HepG2 (cell line): ENCODE results near the gene MAML1. TPM values are rescaled to one million over a fixed set of nuclear protein-coding genes. Genes with fewer than 3 reads are reported as not detected.
A peak's percentile ranks its signal among the peaks of the same experiment; 100 is the strongest.

ENCODE experiments used
- AGO2 ChIP-seq: fragments of 200-400 bp; formaldehyde crosslinking; optimal IDR thresholded peaks from 2 replicates; pipeline ENCODE3; 2017; ENCODE audit warnings: mild to moderate bottlenecking, low read depth, low read length, moderate library complexity
- EEA1 ChIP-seq: sonication (generic); formaldehyde crosslinking; IDR thresholded peaks from 2 replicates; pipeline ENCODE4 v1.5.1; 2020; ENCODE audit warnings: mild to moderate bottlenecking, missing genetic modification reagents, borderline replicate concordance
- FOXK1 ChIP-seq: sonication (generic); formaldehyde crosslinking; IDR thresholded peaks from 2 replicates; pipeline ENCODE4 v1.4.0; 2020; ENCODE audit warnings: low read depth, missing genetic modification reagents, borderline replicate concordance
- GABPA ChIP-seq, 2 experiments: IDR thresholded peaks; 2 replicates each; pipeline ENCODE4 v1.6.1; 2011 to 2016; ENCODE audit warnings: low read depth in 2 of 2, low read length in 1 of 2, missing biosample characterization in 1 of 2, missing genetic modification characterization in 1 of 2
- HDAC2 ChIP-seq: sonication (generic); formaldehyde crosslinking; IDR thresholded peaks from 2 replicates; pipeline ENCODE4 v1.4.0; 2020; ENCODE audit warnings: missing genetic modification reagents
- HNRNPL ChIP-seq: fragments of 200-400 bp; formaldehyde crosslinking; IDR thresholded peaks from 2 replicates; pipeline ENCODE4 v1.6.1; 2017; ENCODE audit warnings: mild to moderate bottlenecking, low read depth, low read length
- HOXA3 ChIP-seq: sonication (generic); formaldehyde crosslinking; IDR thresholded peaks from 2 replicates; pipeline ENCODE4 v1.5.0; 2020; ENCODE audit warnings: missing genetic modification reagents
- MEIS1 ChIP-seq: sonication (generic); formaldehyde crosslinking; IDR thresholded peaks from 2 replicates; pipeline ENCODE4 v1.9.0; 2021; ENCODE audit warnings: mild to moderate bottlenecking, missing genetic modification reagents, moderate library complexity, borderline replicate concordance
- NAIF1 ChIP-seq: sonication (generic); formaldehyde crosslinking; IDR thresholded peaks from 2 replicates; pipeline ENCODE4 v1.5.0; 2020; ENCODE audit warnings: mild to moderate bottlenecking, missing genetic modification reagents, borderline replicate concordance
- NPAS2 ChIP-seq: sonication (generic); formaldehyde crosslinking; IDR thresholded peaks from 2 replicates; pipeline ENCODE4 v1.8.0; 2022; ENCODE audit warnings: mild to moderate bottlenecking, missing genetic modification reagents, borderline replicate concordance
- NR2C2 ChIP-seq: sonication (generic); formaldehyde crosslinking; IDR thresholded peaks from 2 replicates; pipeline ENCODE4 v1.4.0; 2020; ENCODE audit warnings: missing genetic modification reagents, mild to moderate bottlenecking, moderate library complexity, borderline replicate concordance
- PRPF4 ChIP-seq: fragments of 200-400 bp; formaldehyde crosslinking; IDR thresholded peaks from 2 replicates; pipeline ENCODE4 v1.6.1; 2016; ENCODE audit warnings: low read length, low read depth; ENCODE audit not compliant: poor library complexity, severe bottlenecking
- RAD51 ChIP-seq: fragments of 450-650 bp; IDR thresholded peaks from 2 replicates; pipeline ENCODE4 v1.6.1; 2016; ENCODE audit warnings: borderline replicate concordance
- RBM39 ChIP-seq: fragments of 200-400 bp; formaldehyde crosslinking; IDR thresholded peaks from one replicate; pipeline ENCODE4 v1.6.1; 2018; ENCODE audit warnings: antibody characterized with exemption, mild to moderate bottlenecking, low read depth, low read length; ENCODE audit not compliant: poor library complexity, severe bottlenecking
- RELA ChIP-seq: sonication (generic); formaldehyde crosslinking; IDR thresholded peaks from 2 replicates; pipeline ENCODE4 v1.4.0; 2020; ENCODE audit warnings: missing genetic modification reagents
- SP140L ChIP-seq: sonication (generic); formaldehyde crosslinking; IDR thresholded peaks from 2 replicates; pipeline ENCODE4 v1.4.0; 2020; ENCODE audit warnings: missing genetic modification reagents, borderline replicate concordance
- TCF7 ChIP-seq: sonication (generic); IDR thresholded peaks from 2 replicates; pipeline ENCODE4 v1.6.1; 2016; ENCODE audit warnings: antibody characterized with exemption, low read depth
- THAP7 ChIP-seq: sonication (generic); formaldehyde crosslinking; IDR thresholded peaks from 2 replicates; pipeline ENCODE4 v1.8.1; 2023; ENCODE audit warnings: mild to moderate bottlenecking, missing genetic modification reagents
- XBP1 ChIP-seq: sonication (generic); formaldehyde crosslinking; IDR thresholded peaks from 2 replicates; pipeline ENCODE4 v1.5.0; 2020; ENCODE audit warnings: missing genetic modification reagents
- ZBTB20 ChIP-seq: sonication (generic); formaldehyde crosslinking; IDR thresholded peaks from 2 replicates; pipeline ENCODE4 v1.8.1; 2023; ENCODE audit warnings: missing genetic modification reagents, low read depth, mild to moderate bottlenecking, borderline replicate concordance
- ZBTB46 ChIP-seq: sonication (generic); formaldehyde crosslinking; IDR thresholded peaks from 2 replicates; pipeline ENCODE4 v1.4.0; 2020; ENCODE audit warnings: mild to moderate bottlenecking, missing genetic modification reagents, borderline replicate concordance
- ZFP36L2 ChIP-seq: sonication (generic); formaldehyde crosslinking; IDR thresholded peaks from 2 replicates; pipeline ENCODE4 v1.4.0; 2020; ENCODE audit warnings: missing genetic modification reagents
- ZNF256 ChIP-seq: sonication (generic); formaldehyde crosslinking; conservative IDR thresholded peaks from 2 replicates; pipeline ENCODE4 v1.4.0; 2020; ENCODE audit warnings: missing genetic modification reagents
- ZNF792 ChIP-seq: IDR thresholded peaks from 2 replicates; pipeline ENCODE4 v1.6.1; 2016
- ZNF879 ChIP-seq: sonication (generic); formaldehyde crosslinking; IDR thresholded peaks from 2 replicates; pipeline ENCODE4 v1.8.1; 2023; ENCODE audit warnings: missing genetic modification reagents
- ZSCAN25 ChIP-seq: sonication (generic); formaldehyde crosslinking; IDR thresholded peaks from 2 replicates; pipeline ENCODE4 v1.8.0; 2022; ENCODE audit warnings: mild to moderate bottlenecking, missing genetic modification reagents
- polyA plus RNA-seq, 8 experiments: library from polyadenylated mRNA; depleted of rRNA in 3 of 8; stranded (reverse) in 7 of 8; unstranded in 1 of 8; fragments of >200 nt; fragmentation: Illumina TruSeq in 4 of 8; extraction: Trizol in 4 of 8; gene quantifications; 2 replicates each; pipeline versions ENCODE4 v1.2.1 to v1.2.3, GENCODE V29; 2011 to 2016; ENCODE audit warnings: low read depth in 4 of 8, missing spikeins in 1 of 8, mixed read lengths in 1 of 8; ENCODE audit not compliant: insufficient read depth in 1 of 8
- total RNA-seq, 5 experiments: library from RNA; depleted of rRNA; stranded (reverse); fragments of >200 nt; fragmentation: Illumina TruSeq; extraction: Trizol; gene quantifications; 2 replicates each; pipeline ENCODE4 v1.2.3, GENCODE V29; 2016; ENCODE audit warnings: low read depth in 1 of 5

Gene MAML1
- total and polyA plus RNA-seq, 2 of the 13 experiments (the other 11 are each of a cell fraction or from before 2014, with no cell fraction given), result 10.0 to 10.8 TPM

DNA sequence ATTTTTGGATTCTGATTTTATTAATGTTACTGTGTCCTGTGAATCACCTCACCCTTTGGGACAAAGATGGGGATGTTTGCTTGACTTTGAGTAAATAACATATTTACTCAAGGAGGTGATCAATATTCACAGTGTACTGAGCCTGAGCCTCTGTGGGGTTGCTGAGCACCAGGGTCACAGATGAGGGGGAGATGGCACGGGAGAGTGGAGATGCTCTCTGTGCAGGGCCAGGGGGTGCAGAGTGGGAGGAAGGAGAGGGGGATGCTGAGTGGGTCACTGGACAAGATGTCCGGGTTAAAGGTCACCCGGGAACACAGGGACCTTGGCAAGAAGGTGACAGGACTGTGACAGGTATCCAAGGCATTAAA lies 92.1 kb downstream of the MAML1 start (continued):
- TF ChIP-seq ZBTB46 (no peak), FOXK1 (CRISPR knock-in tag) (no peak), RELA (CRISPR knock-in tag) (no peak), HDAC2 (peak; percentile 45; the same call in 1 of the 2 replicates), EEA1 (CRISPR knock-in tag) (no peak), RBM39 (no peak), ZFP36L2 (no peak), PRPF4 (no peak), ZNF792 (CRISPR knock-in tag) (no peak), GABPA (IDR thresholded peaks at IDR 0.05; ENCODE audit: low read depth, low read length) (no peak), GABPA (CRISPR knock-in tag; IDR thresholded peaks at IDR 0.05; ENCODE audit: low read depth) (0 out of 2 replicates have a peak, but pooled peaks have one; percentile 15), ZNF879 (CRISPR knock-in tag) (no peak), XBP1 (CRISPR knock-in tag) (no peak), NR2C2 (CRISPR knock-in tag) (peak; percentile 21; the same call in 1 of the 2 replicates), ZBTB20 (CRISPR knock-in tag) (no peak), HNRNPL (no peak), SP140L (CRISPR knock-in tag) (no peak), HOXA3 (no peak), AGO2 (no peak), RAD51 (no peak), NPAS2 (CRISPR knock-in tag) (no peak), NAIF1 (CRISPR knock-in tag) (no peak), TCF7 (no peak), MEIS1 (no peak), ZNF256 (CRISPR knock-in tag) (no peak), ZSCAN25 (no peak), THAP7 (no peak)
